Mucosa of rectum (tissue), 2 donors: ENCODE results near the gene ADPGK.
"Not testable (repeated sequence)": the region's sequence is repeated elsewhere in the genome, so short reads cannot be mapped to it uniquely, and the experiment has no call there.

Source experiments
- H3K27ac ChIP-seq, 2 donors: one replicate each; pipeline ENCODE4 v1.7.0; 2013; ENCODE audit warnings: inconsistent platforms in 2 of 2, low read depth in 2 of 2, low read length in 2 of 2
- H3K27me3 ChIP-seq, 2 donors: one replicate each; pipeline ENCODE4 v1.7.0; 2013; ENCODE audit warnings: low read length in 2 of 2; ENCODE audit not compliant: control insufficient read depth in 2 of 2, insufficient read depth in 2 of 2
- H3K36me3 ChIP-seq, 2 donors: one replicate each; pipeline ENCODE4 v1.7.0; 2013; ENCODE audit warnings: low read length in 2 of 2; ENCODE audit not compliant: control insufficient read depth in 2 of 2, insufficient read depth in 2 of 2
- H3K4me1 ChIP-seq, 2 donors: one replicate each; pipeline ENCODE4 v1.7.0; 2013; ENCODE audit warnings: low read length in 2 of 2, mild to moderate bottlenecking in 1 of 2; ENCODE audit not compliant: control insufficient read depth in 2 of 2, insufficient read depth in 2 of 2
- H3K4me3 ChIP-seq, 2 donors: one replicate each; pipeline ENCODE4 v1.7.0; 2013; ENCODE audit warnings: low read length in 2 of 2
- H3K9ac ChIP-seq, 2 donors: one replicate each; pipeline ENCODE4 v1.7.0; 2013; ENCODE audit warnings: low read length in 2 of 2, low read depth in 1 of 2, mild to moderate bottlenecking in 1 of 2
- H3K9me3 ChIP-seq, 2 donors: one replicate each; pipeline ENCODE4 v1.7.0; 2013; ENCODE audit warnings: low read length in 2 of 2; ENCODE audit not compliant: control insufficient read depth in 2 of 2
- donor health status: healthy.
- donor health status: Normal muscosa, but diverticular disease.

Gene ADPGK

GRCh38 chr15:72732516-72732915 lies 51.0 kb downstream of the ADPGK start:
- H3K27me3 ChIP-seq = no peaks in the 10 kb centered on the region
- peaks cover 24 to 32% of the 10 kb centered on the region in 2 donors for H3K36me3 ChIP-seq
- no peaks in the 10 kb centered on the region for H3K9me3 ChIP-seq
- H3K27ac ChIP-seq = no peak overlapping the region
- H3K4me3 ChIP-seq = no peak overlapping the region
- H3K4me1 ChIP-seq = no peaks in the 10 kb centered on the region
- H3K9ac ChIP-seq = no peak overlapping the region

DNA sequence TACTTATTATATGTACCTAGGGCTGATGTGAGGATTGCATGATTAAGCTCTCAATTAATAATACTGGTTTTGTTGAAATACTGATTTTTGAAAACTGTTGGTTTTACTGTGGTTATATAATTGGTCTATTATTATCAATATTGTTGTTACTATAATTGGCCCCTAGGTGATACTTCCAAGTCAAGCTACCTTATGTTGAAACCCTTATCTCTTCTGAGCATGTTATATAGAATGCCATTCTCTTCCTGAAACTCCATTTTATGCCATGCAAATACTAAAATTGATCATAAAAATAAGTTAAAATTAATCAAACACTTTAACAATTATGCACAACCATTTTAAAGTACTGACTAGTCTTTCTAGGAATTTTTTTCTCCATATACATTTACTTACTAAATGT lies 51.5 kb downstream of the ADPGK start:
- Histone ChIP-seq H3K27ac (no peak overlapping the region), H3K4me3 (no peak overlapping the region), H3K27me3 (no peaks in the 10 kb centered on the region), H3K9me3 (no peaks in the 10 kb centered on the region), H3K9ac (no peak overlapping the region), H3K36me3 (peaks cover 23 to 29% of the 10 kb centered on the region in 2 donors), H3K4me1 (no peaks in the 10 kb centered on the region)

DNA sequence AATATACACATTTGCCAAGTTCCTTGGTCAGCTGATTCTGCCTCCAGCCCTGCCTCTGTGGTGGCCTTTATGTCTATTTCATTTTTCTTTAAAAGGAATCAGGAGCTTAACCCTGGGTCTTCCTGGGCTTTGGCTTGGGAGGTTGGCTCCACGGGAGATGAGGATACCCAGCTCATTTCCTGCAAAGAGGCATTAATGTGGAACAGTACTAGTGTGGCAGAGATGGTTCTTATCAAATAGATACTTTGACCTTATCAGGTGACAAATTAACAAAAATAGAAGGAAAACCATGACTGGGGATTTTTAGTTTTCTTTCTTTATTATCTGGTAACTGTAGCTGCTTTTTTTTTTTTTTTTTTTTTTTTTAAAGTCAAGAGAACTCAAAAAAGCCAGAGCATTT lies 54.7 kb downstream of the ADPGK start:
- Histone ChIP-seq H3K4me1 (no peaks in the 10 kb centered on the region), H3K9ac (no peak overlapping the region), H3K36me3 (peaks cover 10 to 14% of the 10 kb centered on the region in 2 donors), H3K27ac (no peak overlapping the region), H3K9me3 (no peaks in the 10 kb centered on the region), H3K27me3 (no peaks in the 10 kb centered on the region), H3K4me3 (no peak overlapping the region)

- not testable (repeated sequence) for H3K9me3 ChIP-seq, H3K9ac ChIP-seq, H3K27me3 ChIP-seq, H3K27ac ChIP-seq, H3K4me3 ChIP-seq, H3K4me1 ChIP-seq
- peaks cover 10 to 14% of the 10 kb centered on the region in 2 donors for H3K36me3 ChIP-seq
Observed at GRCh38 chr15:72728249-72728648, 55.3 kb downstream of the ADPGK start.

DNA sequence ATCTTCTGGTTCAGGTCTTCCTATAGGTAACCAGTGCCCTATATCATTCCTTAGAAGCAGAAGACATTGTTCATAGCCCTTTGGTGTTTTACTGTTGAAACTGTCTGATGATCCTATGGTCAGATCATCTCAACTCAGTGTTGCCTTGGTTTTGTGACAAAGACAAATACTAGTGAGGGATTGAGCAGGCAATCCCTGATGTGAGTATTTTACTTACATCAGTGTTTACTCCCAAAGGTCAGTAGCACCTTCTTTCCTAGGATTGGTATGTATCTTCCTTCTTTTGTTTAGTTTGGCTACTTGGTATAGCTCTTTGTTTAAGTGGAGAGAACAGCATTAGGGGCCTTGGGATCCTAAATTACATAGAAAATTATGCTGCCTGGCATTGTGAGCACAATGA lies 56.4 kb downstream of the ADPGK start:
- Histone ChIP-seq H3K27ac (no peak overlapping the region), H3K4me3 (no peak overlapping the region), H3K4me1 (no peaks in the 10 kb centered on the region), H3K36me3 (peaks cover 10 to 14% of the 10 kb centered on the region in 2 donors), H3K9ac (no peak overlapping the region), H3K9me3 (no peaks in the 10 kb centered on the region), H3K27me3 (no peaks in the 10 kb centered on the region)

- H3K9me3 ChIP-seq, H3K36me3 ChIP-seq: not testable (repeated sequence)
Observed at GRCh38 chr15:72725851-72726250, 57.7 kb downstream of the ADPGK start.

DNA sequence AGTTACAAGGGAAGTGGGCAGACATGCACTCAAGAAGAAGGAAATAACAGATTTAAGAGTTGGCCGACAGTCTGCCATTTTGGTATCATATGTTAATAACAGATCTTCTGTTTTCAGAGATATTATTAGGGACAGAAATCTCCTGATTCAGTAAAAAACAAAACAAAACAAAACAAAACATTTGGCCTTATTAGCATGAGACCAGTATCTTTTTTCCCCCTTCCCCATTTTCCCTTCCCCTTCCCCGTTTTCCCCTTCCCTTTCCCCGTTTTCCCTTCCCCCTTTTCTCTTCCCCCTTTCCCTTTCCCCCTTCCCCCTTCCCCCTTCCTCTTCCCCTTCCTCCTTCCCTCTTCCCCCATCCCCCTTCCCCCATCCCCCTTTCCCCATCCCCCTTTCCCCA lies 58.1 kb downstream of the ADPGK start:
- peaks cover 7 to 8% of the 10 kb centered on the region in 2 donors for H3K36me3 ChIP-seq
- H3K9me3 ChIP-seq = no peaks in the 10 kb centered on the region
- no peaks in the 10 kb centered on the region for H3K27me3 ChIP-seq
- H3K4me3 ChIP-seq = no peak overlapping the region
- H3K27ac ChIP-seq = no peak overlapping the region
- H3K9ac ChIP-seq = no peak overlapping the region
- no peaks in the 10 kb centered on the region for H3K4me1 ChIP-seq

More at GRCh38 chr15:72725851-72726250, 57.7 kb downstream of the ADPGK start:
- H3K9ac ChIP-seq, H3K27me3 ChIP-seq, H3K4me1 ChIP-seq, H3K4me3 ChIP-seq, H3K27ac ChIP-seq: not testable (repeated sequence)

- no peak overlapping the region for H3K27ac ChIP-seq
- H3K9me3 ChIP-seq = no peaks in the 10 kb centered on the region
- H3K27me3 ChIP-seq = no peaks in the 10 kb centered on the region
- no peak overlapping the region for H3K9ac ChIP-seq
- peaks cover 7 to 8% of the 10 kb centered on the region in 2 donors for H3K36me3 ChIP-seq
- no peaks in the 10 kb centered on the region for H3K4me1 ChIP-seq
- H3K4me3 ChIP-seq = no peak overlapping the region
Observed at GRCh38 chr15:72724028-72724427, 59.5 kb downstream of the ADPGK start.

- H3K9ac ChIP-seq = no peak overlapping the region
- H3K9me3 ChIP-seq = no peaks in the 10 kb centered on the region
- no peak overlapping the region for H3K27ac ChIP-seq
- no peaks in the 10 kb centered on the region for H3K27me3 ChIP-seq
- H3K4me3 ChIP-seq = no peak overlapping the region
- H3K36me3 ChIP-seq = peaks cover 4 to 9% of the 10 kb centered on the region in 2 donors
- H3K4me1 ChIP-seq = no peaks in the 10 kb centered on the region
Observed at GRCh38 chr15:72722071-72722696, 61.4 kb downstream of the ADPGK start.

DNA sequence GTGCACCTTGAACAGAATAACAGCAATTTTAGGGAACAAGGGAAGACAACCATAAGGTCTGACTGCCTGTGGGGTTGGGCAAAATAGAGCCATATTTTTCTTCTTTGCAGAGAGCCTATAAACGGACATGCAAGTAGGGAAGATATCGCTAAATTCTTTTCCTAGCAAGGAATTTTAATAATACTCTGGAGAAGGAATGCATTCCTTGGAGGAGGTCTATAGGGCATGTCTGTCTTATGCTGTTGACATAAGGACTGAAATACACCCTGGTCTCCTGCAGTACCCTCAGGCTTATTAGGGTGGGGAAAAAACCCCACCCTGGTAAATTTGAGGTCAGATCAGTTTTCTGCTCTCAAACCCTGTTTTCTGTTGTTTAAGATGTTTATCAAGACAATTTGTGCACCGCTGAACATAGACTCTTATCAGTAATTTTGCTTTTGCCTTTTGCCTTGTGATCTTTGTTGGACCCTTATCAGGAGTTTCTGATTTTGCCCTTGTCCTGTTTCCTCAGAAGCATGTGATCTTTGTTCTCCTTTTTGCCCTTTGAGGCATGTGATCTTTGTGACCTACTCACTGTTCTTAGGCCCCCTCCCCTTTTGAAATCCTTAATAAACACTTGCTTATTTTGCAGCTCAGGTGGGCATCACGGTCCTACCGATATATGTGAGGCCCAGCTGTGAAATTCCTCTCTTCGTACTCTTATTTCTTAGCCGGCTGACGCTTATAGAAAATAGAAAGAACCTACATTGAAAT lies 74.8 kb downstream of the ADPGK start:
- not testable (repeated sequence) for H3K4me1 ChIP-seq, H3K9me3 ChIP-seq, H3K27me3 ChIP-seq, H3K4me3 ChIP-seq, H3K9ac ChIP-seq, H3K27ac ChIP-seq
- peaks cover 3 to 13% of the 10 kb centered on the region in 2 donors for H3K36me3 ChIP-seq
